Suppressor macrophage treated with lipopolysaccharide for 4 hours (primary cell): ENCODE measurements around the gene ARHGEF2.

ENCODE experiments used
- DNase-seq: peaks from one replicate; pipeline ENCODE4 v3.0.0-alpha.2; 2020

ARHGEF2 gene

DNA sequence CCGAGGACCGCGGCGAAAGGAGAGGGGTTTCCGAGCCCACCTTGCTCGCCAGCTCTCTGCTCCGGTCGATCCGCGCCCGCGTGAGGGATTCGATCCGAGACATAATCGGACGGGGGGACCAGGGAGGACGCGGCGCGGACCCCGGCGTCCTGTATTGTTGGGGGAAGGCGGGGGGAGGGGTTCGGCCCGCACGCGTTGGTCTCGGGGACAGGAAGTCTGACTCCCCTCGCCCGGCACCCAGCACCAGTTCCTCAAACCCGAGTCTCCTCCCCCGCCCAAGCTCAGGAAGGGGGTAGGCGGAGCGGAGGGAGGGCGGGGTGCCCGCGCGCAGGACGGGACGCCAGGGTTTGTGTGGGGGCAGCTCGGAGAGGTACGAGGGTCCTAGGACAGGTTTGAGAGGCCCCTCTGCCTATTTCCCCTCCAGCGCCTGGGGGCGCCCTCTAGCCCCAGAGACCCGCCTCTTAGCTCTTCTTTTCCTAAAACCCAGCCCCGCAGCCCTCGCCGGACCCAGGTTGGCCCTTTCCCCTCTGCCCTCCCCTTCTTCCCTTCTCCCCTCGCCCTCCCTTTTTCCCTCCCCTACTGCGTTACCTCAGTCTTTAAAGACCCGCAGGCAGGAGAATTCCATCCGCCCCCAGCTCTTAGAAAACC lies at the start of gene ARHGEF2:
Gene ARHGEF2, minus strand, starts transcription at position 223 of the 648 bp plus-strand sequence. Its CDS starts 120 bp downstream, at position 103.
- DNase-seq = peak; percentile 90

DNA sequence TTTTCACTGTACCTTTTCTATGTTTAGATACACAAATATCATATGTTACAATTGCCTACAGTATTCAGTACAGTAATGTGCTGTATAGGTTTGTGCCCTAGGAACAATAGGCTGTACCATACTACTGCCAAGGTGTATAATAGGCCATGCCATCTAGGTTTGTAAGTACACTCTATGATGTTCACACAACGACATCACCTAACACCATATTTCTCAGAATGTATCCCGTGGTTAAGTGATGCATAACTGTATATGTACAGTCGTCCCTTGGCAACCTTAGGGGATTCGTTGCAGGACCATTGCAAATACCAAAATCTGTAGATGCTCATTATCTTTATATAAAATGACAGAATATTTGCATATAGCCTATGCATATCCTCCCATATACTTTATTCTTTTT lies 48.2 kb upstream of the ARHGEF2 start:
- DNase-seq = no peak

DNA sequence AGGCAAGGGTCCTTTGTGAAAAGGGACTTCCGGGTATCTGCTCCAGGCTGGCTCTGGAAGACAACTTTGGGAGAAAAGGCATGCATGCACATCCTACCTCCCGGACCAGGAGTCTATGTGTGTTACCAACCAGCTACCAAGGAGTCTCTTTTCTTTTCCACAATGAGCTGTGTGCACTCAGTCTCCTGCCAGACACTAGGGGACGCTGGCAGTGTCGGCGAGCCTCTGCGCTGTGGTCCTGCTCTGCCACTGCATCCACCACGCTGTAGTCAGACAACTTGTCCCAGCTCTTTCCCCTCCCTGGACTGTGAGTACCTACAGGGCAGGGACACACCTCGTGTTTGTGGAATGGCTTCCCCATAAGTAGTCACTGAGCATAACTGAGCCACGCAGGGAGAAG lies 47.5 kb upstream of the ARHGEF2 start:
- DNase-seq = peak; percentile 54

DNA sequence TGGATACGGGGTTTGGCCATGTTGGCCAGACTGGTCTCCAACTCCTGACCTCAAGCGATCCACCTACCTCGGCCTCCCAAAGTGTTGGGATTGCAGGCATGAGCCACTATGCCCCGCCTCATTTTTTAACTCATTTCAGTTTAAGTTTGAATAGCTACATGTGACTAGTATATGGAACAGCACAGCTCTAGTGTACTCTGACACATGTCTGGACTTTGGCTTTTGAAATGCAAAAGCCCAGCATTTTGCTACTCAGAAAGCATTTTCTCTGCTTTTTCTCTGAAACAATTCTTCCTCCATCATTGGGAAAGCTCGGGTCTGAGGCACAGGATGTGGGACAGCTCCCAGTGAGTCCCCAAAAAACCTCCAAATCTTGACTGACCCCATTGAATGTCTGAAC lies 46.5 kb upstream of the ARHGEF2 start:
- no peak for DNase-seq

DNA sequence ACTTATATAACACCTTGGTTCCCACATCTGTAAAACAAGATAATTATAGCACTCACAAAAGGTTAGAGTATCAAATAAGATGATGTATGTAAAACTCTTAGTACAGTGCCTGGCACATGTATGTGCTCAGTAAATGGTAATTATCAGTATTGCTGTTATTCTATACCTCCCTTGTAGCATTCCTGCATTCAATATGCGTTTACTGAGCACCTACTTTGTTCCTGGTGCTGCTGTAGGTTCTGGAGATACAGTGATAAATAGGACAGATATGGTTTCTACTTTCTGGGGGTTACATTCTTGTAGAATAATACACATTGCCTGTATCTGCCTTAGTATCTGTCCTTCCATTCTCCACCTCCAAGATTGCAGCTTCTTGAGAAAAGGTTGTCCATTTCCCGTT lies 43.6 kb upstream of the ARHGEF2 start:
- DNase-seq = no peak

DNA sequence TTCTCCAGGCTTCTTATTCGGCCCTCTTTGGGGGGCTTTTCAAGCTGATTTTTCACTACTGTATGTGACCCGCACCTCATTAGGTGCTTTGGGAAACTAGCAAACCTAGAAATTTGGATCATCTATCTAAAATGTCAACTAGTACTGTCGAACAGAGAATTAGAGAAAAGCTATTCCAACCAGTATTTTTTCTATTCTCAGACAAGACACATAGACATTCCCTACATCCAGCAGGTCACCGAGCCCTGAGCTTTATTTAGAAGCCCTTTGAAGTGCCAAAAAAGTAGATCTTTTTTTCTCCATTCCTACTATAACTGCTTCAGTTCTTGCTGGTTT lies 42.7 kb upstream of the ARHGEF2 start:
- DNase-seq = no peak

DNA sequence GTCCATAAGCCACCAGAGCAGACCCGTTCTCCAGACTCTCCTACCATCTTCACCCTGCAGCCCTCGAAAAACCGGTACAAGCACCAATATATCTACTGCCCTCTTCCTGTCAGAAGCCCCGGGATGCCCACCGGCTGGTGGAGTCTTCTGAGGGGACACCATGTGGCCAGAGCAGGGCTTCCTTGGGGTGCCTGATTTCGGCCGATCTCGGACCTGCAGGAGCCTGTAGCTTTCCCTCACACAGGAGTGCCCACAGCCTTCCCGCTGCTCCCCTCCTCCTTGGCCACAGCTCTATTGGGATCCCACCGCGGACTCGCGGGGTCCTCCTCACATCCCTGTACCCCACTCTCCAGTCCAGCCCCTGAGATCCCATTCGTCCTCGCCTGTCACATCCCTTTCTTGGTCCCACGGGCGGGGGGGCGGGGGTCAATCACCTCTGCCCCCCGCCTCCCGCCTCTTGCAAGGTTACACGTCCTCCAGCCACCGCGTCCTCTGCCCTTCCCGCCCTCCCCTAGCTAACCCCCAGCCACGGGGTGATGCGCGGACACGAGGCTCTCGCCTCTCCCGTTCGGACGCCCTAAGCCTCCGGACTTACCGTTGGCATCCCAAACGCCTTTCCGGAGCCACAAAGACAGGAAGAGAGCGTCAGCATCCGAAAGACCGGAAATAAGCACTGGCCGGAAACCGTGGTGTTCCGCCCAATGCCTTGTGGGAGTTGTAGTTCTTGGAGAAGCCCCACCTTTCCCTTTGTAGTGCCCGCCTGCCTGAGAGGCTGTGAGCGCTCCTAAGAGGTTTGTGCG lies 42.1 kb upstream of the ARHGEF2 start, which contains the start of gene SSR2:
Gene SSR2, minus strand, starts transcription at position 659 of the 800 bp plus-strand sequence. CDS start 784 bp downstream, outside the sequence.
- peak; percentile 94 for DNase-seq

DNA sequence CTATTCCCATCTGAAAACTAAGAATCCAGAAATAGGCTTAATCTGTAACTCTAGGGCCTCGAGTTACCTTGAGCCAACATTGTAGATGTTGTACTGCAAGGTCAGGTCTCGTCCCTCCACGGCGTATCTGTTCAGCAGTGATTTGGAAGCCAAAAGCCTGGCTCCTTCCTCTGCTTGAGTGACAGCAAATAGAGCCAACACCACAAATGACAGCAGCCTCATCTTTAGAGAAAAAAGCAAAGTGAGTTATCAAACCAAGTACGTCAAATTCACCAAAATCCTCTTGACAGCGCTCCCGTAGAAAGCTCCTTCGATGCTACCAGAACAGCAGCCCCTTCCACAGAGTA lies 41.6 kb upstream of the ARHGEF2 start:
- no peak for DNase-seq

DNA sequence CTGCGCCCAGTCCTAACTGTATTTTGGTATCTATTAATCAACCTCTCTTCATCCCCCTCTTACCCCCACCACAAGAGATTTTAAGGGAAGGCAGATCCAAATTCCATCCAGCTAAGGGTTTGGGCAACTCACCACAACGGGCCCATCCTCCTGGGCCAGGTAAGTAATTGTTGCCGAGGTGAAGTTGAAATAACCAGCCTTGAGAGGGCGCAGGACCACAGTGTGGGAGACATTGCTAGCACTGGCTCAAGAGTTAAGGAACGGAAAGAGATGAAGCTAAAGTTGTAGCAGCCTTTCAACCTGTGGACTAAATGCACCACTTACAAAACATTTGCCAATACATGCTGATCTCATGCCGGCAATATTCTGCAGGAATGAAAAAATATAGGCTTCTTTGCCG lies 36.5 kb upstream of the ARHGEF2 start:
- no peak for DNase-seq

DNA sequence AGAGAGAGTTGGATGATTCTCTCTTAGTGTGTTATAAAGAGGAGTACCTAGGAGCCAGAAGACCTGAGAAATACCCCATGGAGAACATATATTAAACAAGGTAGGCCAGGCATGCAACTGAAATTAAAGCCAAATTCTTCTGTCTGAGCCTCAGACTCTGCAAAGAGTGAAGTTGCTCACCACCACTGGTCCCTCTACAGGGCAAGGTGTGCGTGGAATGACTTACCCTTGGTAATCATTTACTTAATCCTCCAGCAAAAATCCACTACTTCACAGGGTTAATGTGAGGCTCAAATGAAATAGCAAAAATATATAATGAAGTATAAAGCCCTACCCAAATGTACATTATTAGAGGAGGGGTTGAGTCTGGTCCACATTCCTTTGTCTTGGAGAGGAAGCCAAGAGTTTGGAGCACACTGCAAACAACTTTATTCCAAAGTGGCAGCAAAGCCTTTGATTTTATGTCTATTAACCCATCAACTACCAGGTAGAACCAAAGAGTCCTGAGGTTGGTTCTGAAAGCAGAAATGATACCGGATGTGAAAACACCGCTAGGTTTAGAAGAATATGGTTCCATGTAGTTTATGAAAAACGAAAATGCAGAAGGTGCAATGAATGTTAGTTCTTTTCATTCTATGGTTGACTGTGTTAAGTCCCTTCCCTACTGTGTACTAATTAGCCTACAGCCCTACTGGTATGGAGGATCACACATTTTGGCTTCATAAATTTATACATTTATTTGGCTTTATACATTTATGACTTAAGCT lies 33.9 kb upstream of the ARHGEF2 start:
- DNase-seq = no peak

DNA sequence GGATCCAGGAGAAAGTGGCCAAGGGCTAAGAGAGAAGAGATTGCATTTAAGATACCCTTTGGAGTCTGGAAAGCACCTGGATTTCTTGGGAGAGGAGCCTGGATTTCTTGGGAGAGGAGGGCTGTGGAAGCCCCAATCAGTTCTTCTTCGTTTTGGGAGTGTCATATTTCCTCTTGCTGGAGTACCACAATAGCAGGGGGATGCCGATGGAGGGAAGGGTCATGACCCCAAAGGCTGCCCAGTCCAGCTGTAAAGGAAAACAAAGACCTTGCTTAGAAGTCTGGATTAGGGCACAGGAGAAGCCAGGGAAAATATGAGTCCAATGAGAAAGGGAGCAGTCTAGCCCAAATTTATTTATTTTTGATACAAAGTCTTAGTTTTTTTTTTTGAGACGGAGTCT lies 31.1 kb upstream of the ARHGEF2 start:
- no peak for DNase-seq

DNA sequence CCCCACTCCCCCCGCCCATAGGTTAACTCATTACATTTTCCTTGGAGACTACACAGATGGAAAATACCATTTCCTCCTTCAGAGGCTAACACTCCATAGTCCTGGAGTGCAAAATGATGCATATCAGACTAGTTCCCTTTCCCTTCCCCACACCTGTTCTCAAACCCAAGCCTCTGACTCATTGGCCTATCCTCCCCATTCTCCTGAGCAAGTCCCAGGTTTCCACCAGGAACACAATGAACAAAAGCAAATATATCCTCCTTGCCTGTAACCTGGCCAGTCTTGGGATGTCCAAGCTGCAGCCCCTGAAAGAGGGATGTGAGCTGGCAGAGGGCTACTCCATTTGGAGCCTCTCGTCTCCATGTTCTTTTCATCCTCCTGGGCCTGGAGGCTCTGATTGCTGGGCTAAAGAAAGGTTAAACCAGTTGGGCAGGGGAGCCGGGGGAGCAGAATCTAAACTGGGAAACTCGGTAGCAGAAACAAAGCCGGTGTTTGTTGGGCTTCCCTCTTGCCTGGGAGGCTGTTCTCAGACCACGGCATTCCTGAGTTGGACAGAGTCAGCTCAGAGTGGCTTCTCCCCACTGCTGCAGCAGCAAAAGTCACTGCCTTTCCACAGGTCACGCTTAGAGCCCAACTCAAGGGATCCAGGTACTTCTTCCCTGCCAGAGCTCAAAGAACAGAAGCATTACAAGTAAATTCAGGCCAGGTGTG lies 28.5 kb upstream of the ARHGEF2 start:
- DNase-seq = no peak

DNA sequence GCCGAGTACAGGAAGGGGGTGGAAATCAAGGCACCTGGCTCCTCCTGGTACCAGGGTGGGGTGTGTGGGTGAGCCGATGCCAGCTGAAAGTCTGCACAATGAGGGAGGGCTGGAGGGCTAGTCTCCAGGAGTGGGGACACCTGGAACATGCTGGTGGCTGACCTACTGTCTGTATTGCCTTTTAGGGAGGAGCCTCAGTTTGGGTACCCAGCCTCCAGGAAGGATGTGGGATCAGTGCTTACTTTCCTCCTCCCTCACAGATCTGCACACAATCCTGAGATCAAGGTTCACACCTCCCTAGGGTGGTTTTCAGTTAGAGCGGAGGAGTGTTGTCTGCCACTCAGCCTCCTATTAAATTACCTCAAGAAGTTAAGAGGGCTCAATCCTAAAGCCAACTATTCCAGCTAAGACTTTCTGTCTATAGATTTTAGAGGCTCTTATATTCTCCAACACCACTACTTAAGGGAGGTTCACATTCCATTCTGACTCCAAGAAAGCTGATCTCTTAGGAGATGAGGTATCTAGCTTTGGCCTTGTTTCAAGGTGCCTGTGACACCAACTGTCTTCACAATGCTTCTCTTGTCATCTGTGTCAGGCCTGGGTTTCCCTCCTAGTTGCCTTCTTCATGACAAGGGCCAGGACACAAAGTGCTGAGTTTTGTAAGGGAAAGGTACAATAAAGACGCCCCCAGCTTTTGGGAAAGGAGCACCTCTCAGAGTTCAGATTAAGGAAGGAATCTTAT lies 26.7 kb upstream of the ARHGEF2 start:
- no peak for DNase-seq

DNA sequence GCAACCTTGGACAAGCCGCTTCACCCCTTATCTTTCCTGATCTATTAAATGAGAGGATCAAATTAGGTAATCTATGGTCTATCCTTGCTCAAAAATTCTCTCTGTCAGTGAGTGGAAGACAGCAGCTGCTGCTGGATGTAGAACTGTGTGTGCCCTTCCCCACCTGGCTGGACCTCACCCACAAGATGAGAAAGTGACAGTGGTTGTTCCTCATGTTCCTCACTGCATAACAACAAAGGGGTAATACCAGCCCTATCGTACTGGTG lies 25.5 kb upstream of the ARHGEF2 start:
- no peak for DNase-seq

DNA sequence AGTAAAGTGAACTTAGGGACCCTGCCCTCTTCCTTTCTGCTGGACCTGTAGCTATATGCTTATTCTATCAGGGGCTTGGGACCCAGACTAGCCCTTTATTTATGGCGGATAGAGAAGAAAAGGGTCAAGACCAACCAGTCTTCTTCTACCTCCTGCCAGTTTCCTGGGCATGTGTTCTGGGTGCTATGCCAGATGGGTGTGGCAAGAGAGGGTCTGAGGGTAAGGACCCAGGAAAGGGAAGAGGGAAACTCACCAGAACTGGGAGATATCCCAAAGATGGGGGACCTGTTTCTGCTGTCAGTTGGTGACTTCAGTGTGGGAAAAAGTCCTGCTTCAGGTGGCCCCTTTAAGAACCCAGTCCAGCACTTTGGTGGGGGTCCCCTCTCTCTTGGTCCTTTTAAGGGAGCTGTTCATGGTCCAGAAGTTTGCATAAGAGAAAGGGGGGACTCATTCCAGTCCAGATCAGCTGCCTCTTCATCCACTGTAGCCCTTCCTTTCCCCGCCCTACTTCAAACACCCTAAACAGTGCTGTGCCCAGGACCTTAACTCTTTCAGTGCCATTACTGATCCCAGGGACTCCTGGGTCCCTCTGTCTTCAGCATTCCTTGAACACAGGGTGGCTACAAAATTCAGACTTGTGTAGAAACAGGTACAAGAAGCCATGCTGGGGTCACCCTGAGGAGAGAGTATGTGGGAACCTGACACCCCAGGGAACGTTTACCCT lies 24.0 kb upstream of the ARHGEF2 start:
- no peak for DNase-seq

DNA sequence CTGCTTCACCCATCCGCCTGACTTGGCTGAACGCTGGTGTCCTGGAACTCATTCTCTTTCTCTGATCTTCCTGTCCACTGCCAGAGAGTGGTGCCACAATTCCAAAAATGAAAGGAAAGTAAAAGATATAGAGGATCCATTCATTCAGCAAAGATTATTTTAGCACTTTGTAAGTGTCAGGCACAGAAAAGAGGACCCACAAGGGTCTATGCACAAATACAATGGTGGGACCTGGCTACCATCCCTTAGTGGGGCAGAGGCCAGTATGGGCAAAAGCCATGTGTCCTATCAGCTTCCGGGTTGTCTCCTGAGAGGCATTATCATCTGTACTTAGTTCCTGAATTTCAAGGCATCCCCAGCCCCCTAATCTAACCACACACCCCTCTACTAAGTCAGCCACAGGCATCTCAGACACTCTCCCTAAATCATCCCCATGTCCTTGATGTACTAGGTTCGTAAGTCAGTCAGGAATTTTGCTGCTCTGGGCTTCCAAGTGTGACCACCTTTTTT lies 23.4 kb upstream of the ARHGEF2 start:
- no peak for DNase-seq

DNA sequence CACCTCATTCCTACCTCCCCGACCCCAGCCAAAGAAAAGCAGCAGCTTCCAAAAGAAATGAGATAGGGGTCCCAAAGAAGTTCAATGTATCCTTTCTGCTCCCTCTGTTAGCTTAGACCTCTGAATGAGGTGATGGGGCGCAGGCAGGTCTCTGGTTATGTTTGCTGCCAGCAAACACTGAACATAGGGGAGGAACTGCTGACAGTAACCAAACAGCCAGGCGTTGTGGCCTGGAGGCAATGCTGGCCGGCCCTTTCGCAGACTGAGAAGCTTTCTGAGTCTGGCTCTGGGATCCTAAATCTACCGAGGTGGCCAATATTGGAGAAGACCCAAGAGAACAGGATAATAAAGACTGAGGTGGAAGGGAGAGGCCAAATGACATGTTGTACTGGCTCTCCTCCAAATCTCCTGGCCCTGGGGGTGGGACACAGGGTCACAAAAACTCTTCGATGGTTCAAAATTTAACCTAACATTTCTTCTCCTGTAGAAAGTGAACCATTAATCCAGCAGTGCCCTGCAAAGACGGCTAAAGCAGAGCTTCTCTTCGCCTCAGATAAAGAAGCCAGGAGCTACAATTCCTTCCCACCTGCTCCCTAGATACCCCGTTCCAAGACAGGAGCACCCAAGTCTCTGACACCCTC lies 22.8 kb upstream of the ARHGEF2 start:
- no peak for DNase-seq

DNA sequence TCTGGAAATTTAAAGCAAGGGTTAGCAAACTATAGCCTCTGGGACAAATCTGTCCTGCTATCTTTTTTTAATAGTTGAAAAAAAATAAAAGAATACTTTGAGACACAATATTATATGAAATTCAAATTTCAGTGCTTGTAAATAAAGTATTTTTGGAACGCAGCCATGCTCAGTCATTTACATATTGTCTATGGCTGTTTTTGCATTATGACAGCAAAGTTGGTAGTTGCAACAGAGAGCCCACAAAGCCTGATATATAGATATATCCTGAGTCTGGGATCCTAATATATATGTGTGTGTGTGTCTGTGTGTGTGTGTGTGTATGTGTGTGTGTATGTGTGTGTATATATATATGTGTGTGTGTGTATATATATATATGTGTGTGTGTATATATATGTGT lies 21.6 kb upstream of the ARHGEF2 start:
- no peak for DNase-seq

DNA sequence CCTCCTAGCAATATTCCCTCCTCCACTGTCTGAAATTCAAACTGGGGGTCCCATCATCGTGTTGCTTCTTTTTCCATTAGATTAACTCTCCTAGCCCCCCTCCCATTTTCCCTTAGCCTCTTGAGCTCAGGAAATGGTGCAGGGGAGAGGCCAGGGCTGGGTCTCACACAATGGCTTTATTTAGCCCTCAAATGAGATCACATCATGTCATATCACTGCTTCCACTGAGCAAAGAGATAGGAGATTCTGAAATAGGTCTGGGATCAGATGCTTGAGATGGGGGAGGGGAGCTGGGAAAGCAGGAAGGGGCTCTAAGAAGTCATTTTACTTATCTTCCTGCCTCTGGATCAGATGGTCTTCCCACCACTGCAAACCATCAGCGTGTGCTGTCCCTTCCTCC lies 17.8 kb upstream of the ARHGEF2 start:
- DNase-seq = no peak

DNA sequence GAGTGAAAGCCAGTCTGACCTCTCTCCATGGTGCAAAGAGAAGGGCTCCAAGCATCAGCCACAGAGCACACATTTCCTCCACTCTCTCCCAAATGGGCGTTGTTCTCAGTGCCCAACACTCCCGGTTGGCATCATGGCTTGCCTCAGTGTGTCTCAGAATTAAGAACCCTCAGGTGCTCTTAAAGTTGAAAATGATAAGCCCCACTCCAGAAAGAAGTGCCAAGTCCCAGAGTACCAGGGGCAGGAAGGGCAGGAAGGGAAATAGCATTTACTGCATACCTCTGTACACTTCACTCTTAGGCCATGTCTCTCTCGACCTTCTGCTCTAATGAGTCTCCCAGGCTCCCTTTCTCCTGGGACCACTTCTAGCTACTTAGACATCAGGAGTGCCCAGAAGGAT lies 15.2 kb upstream of the ARHGEF2 start:
- no peak for DNase-seq

DNA sequence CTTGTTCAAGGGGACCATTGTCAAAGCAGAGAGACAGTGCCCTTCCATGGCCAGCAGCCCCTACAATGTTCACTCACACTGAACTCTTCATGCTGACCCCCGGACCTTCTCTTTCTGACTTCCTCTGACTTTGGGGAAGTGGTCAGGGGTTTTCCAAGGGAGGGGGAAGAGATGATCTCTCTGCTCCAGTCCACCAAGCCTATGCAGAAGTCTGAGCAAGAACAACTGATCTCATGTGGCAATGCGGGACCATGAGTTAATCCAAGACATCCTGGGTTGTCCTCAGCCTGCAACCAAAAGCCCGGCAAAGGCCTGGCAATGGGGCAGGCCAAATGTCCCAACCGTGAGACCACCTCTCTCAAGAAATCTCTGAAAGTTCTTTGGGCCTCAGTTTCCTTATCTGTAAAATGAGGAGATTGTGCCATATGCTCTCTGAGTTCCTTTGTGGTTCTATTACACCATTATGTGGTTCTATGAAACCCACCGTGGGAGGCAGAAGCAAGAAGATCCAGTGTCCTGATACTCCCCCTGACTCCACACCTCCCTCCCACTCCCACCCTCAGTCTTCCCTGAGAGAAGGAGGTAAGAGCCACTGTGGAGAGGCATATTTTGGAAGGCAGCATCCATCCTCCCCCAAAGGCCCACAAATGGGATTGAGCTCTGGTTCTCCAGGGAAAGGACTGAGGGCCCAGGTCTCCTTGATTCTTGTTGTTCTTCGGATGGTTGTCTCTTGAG lies 11.8 kb upstream of the ARHGEF2 start:
- peak; percentile 96 for DNase-seq
